ENCODE results near the gene ZNF366.
"Not testable (repeated sequence)": the region's sequence is repeated elsewhere in the genome, so short reads cannot be mapped to it uniquely, and the experiment has no call there.

The ZNF366 gene

DNA sequence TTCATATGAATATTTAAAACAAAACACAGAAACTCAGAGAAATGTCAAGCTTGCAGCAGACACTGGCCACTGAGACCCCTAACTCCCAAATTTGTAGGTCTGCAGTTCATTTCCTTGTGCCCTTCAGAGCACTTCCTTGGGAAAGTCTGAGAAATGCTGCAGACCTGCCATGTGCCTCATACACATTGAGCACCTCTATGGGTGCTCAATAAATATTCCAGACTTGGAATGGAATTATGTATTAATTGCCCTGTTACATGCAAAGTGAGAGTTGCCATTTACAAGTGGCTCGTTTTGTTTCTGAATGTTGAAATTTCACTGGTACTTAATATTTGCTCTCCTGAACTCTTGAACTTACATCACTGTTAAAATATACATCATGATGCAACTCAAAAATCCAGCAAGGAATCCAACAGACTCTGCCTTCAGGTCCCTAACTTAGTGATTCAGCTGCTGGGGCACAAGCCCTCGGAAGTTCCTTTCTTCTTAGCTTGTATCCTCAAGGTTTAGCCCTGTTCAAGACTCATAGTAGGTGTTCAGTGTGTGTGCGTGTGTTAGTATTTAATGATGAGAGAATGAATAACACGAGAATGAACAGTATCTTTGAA lies 96.4 kb downstream of the ZNF366 start:
- no peak for FAIRE-seq
- no peak for DNase-seq (ENCODE audit: insufficient read length, low spot score)
- TF ChIP-seq POLR2AphosphoS5 (IDR thresholded peaks at IDR 0.05; ENCODE audit: low read depth, low read length) (no peak), SPI1 (IDR thresholded peaks at IDR 0.05; ENCODE audit: low read depth, low read length) (no peak), TAF1 (IDR thresholded peaks at IDR 0.05; ENCODE audit: low read depth, low read length) (no peak), PAX5 (IDR thresholded peaks at IDR 0.05; ENCODE audit: insufficient read depth, low read length, severe bottlenecking) (no peak), POU2F2 (IDR thresholded peaks at IDR 0.05; ENCODE audit: low read depth, low read length) (no peak), POLR2A (IDR thresholded peaks at IDR 0.05; ENCODE audit: low read depth, low read length) (no peak)

DNA sequence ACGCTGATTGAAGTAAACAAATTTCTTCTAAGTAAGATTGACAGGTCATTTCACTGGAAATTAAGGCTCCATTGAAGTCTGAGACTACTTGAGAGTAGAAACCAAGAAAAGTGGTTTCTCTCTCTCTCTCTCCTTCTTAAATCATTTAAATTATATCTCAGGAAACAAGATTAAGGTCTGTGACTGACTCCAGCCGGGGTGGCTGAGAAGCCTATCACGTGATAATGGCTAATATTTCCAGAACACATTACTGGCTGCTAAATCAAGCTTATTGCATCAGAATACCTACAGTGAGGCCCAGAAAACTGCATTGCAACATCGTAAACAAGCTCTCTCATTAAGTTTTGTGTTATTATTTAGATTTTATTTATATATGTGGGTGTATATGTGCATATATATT lies 98.6 kb downstream of the ZNF366 start:
- no peak for TF ChIP-seq POLR2A (IDR thresholded peaks at IDR 0.05; ENCODE audit: low read depth, low read length)
- TF ChIP-seq POU2F2 (IDR thresholded peaks at IDR 0.05; ENCODE audit: low read depth, low read length) = no peak
- TF ChIP-seq SPI1 (IDR thresholded peaks at IDR 0.05; ENCODE audit: low read depth, low read length) = no peak
- TF ChIP-seq POLR2AphosphoS5 (IDR thresholded peaks at IDR 0.05; ENCODE audit: low read depth, low read length) = no peak
- TF ChIP-seq PAX5 (IDR thresholded peaks at IDR 0.05; ENCODE audit: insufficient read depth, low read length, severe bottlenecking) = no peak
- no peak for TF ChIP-seq TAF1 (IDR thresholded peaks at IDR 0.05; ENCODE audit: low read depth, low read length)
- DNase-seq (ENCODE audit: insufficient read length, low spot score) (no peak), FAIRE-seq (no peak)

DNA sequence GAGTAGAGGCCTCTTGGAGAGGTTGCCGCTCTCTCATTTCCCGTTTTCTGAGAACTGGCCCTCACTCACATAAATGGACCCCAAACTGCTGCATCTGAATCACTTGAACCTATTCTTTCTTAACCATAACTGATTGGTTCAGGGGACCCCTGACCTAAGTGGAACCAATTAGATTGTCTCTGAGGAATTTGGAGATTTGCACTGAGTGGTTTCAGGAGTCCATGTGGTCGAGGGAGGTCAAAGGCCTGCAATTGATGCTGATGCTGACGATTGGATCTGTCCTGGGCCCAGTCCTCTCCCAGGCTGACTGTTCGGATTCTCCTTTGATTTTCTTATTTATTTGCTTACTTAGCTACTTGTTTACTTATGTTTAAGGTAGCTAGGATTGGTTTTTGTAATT lies 99.1 kb downstream of the ZNF366 start:
- TF ChIP-seq POLR2AphosphoS5 (IDR thresholded peaks at IDR 0.05; ENCODE audit: low read depth, low read length) = no peak
- TF ChIP-seq POLR2A (IDR thresholded peaks at IDR 0.05; ENCODE audit: low read depth, low read length) = no peak
- no peak for TF ChIP-seq POU2F2 (IDR thresholded peaks at IDR 0.05; ENCODE audit: low read depth, low read length)
- TF ChIP-seq TAF1 (IDR thresholded peaks at IDR 0.05; ENCODE audit: low read depth, low read length) = no peak
- TF ChIP-seq PAX5 (IDR thresholded peaks at IDR 0.05; ENCODE audit: insufficient read depth, low read length, severe bottlenecking) = no peak
- no peak for TF ChIP-seq SPI1 (IDR thresholded peaks at IDR 0.05; ENCODE audit: low read depth, low read length)
- DNase-seq (ENCODE audit: insufficient read length, low spot score) = no peak
- FAIRE-seq = no peak

DNA sequence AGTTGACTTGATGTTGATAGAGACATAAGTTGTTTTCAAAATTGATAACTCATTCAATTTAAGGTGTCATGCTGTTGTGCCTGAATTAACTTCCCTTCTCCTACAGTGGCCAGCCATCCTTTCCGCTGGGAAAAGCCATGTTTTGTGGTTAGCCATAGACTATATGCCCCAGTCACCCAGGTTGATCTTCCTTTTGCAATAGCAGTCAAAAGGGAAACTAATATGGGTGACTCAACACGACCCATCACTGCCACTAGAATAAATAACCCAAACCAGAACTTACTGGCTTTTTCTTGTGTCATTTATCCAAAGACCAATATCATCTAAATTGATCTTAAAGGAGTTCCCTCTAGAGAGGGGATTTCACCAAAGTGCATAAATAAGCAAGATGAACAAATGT lies 99.7 kb downstream of the ZNF366 start:
- DNase-seq (ENCODE audit: insufficient read length, low spot score) (no peak), FAIRE-seq (no peak)
- no peak for TF ChIP-seq POLR2A (IDR thresholded peaks at IDR 0.05; ENCODE audit: low read depth, low read length)

DNA sequence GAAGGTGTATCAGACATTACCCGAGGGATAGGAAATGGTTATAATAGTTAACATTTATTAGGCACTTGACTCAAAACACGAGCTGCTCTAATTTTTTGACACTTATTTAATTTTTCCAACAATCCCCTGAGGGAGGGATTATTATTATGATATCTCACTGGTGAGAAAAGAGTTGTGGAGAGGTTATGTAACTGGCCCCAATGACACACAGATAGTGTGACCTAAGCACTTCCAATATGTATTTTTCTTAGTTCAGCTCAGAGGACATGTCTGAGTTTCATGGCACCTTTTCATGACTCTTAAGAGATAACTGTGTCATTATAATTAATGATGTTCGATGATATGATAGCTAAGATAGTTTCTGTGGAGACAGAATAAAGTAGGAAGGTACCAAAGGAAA lies 100.1 kb downstream of the ZNF366 start:
- TF ChIP-seq POU2F2 (IDR thresholded peaks at IDR 0.05; ENCODE audit: low read depth, low read length) (no peak), POLR2A (IDR thresholded peaks at IDR 0.05; ENCODE audit: low read depth, low read length) (no peak), POLR2AphosphoS5 (IDR thresholded peaks at IDR 0.05; ENCODE audit: low read depth, low read length) (no peak), PAX5 (IDR thresholded peaks at IDR 0.05; ENCODE audit: insufficient read depth, low read length, severe bottlenecking) (no peak), SPI1 (IDR thresholded peaks at IDR 0.05; ENCODE audit: low read depth, low read length) (no peak), TAF1 (IDR thresholded peaks at IDR 0.05; ENCODE audit: low read depth, low read length) (no peak)
- FAIRE-seq = no peak
- no peak for DNase-seq (ENCODE audit: insufficient read length, low spot score)

DNA sequence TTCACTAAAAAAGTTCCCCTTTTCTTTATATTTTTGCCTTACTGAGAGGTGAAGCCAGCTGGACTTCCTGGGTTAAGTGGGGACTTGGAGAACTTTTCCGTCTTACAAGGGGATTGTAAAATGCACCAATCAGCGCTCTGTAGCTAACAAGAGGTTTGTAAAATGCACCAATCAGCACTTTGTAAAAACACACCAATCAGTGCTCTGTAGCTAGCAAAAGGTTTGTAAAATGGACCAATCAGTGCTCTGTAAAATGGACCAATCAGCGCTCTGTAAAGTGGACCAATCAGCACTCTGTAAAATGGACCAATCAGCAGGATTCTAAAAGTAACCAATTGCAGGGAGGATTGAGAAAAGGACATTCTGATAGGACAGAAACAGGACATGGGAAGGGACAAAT lies 102.4 kb downstream of the ZNF366 start:
- FAIRE-seq; DNase-seq (ENCODE audit: insufficient read length, low spot score): not testable (repeated sequence)

DNA sequence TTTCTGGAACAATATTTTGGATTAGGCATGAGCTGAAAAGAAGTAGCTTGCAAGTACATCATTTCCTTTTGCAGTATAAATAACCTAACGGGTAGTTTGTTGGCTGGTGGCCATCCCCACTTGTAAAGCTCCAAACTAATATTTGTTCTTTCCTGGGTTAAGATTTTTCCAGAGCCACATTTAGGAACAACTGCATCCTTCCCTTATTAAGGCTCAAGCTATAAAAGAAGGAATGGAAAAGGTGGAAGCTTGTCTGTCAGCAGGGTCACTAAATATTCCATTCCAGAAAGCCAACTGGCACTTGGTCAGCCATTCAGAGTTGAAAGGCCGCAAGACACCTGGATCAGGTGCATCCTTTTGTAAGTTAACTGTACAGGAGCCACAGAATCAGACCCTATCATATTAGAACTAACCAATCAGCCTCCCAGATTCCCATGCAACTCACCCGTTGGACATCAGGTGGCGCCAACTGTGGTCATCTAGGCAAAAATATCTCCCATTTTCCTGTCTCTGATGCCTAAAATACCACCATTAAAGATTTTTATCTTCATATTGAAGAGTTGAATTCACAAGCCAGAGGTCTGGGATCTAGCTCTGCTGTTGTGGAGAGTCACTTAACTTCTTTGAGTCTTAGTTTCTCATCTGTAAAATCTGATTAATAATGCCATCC lies 104.1 kb downstream of the ZNF366 start:
- no peak for TF ChIP-seq SPI1 (IDR thresholded peaks at IDR 0.05; ENCODE audit: low read depth, low read length)
- no peak for TF ChIP-seq POLR2A (IDR thresholded peaks at IDR 0.05; ENCODE audit: low read depth, low read length)
- no peak for TF ChIP-seq POLR2AphosphoS5 (IDR thresholded peaks at IDR 0.05; ENCODE audit: low read depth, low read length)
- no peak for TF ChIP-seq POU2F2 (IDR thresholded peaks at IDR 0.05; ENCODE audit: low read depth, low read length)
- TF ChIP-seq PAX5 (IDR thresholded peaks at IDR 0.05; ENCODE audit: insufficient read depth, low read length, severe bottlenecking) = no peak
- TF ChIP-seq TAF1 (IDR thresholded peaks at IDR 0.05; ENCODE audit: low read depth, low read length) = no peak
- DNase-seq (ENCODE audit: insufficient read length, low spot score) = no peak
- FAIRE-seq = no peak

DNA sequence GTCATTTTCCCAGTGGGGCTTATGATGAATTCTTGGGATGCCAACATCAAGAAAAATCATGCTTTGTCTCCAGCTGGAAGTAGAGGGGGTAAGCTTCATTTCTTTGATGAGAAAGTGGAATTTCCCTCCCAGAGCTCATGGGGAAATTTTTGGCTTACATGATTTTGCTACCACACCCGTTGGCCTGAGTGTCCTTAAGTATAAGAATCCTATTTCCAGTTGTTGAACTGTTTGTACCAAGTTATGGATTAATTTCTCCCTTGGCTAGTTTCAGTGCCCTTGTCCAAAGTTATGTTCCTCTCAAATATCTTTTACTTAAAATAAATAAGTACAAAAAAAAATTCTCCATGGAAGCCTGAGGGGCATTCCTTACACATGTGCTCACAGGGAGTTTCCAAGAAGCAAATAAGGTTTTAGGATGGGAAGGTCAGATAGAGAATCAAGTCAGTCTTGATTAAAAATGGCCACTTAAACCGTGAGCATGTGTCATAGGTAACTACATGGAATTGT lies 104.8 kb downstream of the ZNF366 start:
- DNase-seq (ENCODE audit: insufficient read length, low spot score) (no peak), FAIRE-seq (no peak)

DNA sequence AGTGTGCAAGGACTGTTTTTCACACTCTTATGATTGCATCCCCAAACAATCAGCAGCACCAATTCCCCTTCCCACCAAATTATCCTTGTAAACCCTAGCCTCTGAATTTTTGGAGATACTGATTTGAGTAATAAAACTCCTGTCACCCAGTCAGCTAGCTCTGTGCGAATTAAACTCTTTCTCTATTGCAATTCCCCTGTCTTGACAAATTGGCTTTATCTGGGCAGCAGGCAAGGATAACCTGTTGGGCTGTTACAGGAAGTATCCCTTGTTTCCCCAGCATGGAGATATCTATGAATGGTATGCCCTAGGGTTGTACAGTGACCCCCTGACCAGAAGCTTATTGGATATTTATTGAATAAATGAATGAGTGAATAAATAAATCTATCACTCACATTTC lies 106.3 kb downstream of the ZNF366 start:
- FAIRE-seq = no peak
- DNase-seq (ENCODE audit: insufficient read length, low spot score) = no peak
- TF ChIP-seq SPI1 (IDR thresholded peaks at IDR 0.05; ENCODE audit: low read depth, low read length) (no peak), POLR2A (IDR thresholded peaks at IDR 0.05; ENCODE audit: low read depth, low read length) (no peak), POU2F2 (IDR thresholded peaks at IDR 0.05; ENCODE audit: low read depth, low read length) (no peak), TAF1 (IDR thresholded peaks at IDR 0.05; ENCODE audit: low read depth, low read length) (no peak), PAX5 (IDR thresholded peaks at IDR 0.05; ENCODE audit: insufficient read depth, low read length, severe bottlenecking) (no peak), POLR2AphosphoS5 (IDR thresholded peaks at IDR 0.05; ENCODE audit: low read depth, low read length) (no peak)

More for the DNA sequence above, 104.8 kb downstream of the ZNF366 start:
- TF ChIP-seq SPI1 (IDR thresholded peaks at IDR 0.05; ENCODE audit: low read depth, low read length) (no peak), POLR2A (IDR thresholded peaks at IDR 0.05; ENCODE audit: low read depth, low read length) (no peak), POLR2AphosphoS5 (IDR thresholded peaks at IDR 0.05; ENCODE audit: low read depth, low read length) (no peak), POU2F2 (IDR thresholded peaks at IDR 0.05; ENCODE audit: low read depth, low read length) (no peak), TAF1 (IDR thresholded peaks at IDR 0.05; ENCODE audit: low read depth, low read length) (no peak), PAX5 (IDR thresholded peaks at IDR 0.05; ENCODE audit: insufficient read depth, low read length, severe bottlenecking) (no peak)

DNA sequence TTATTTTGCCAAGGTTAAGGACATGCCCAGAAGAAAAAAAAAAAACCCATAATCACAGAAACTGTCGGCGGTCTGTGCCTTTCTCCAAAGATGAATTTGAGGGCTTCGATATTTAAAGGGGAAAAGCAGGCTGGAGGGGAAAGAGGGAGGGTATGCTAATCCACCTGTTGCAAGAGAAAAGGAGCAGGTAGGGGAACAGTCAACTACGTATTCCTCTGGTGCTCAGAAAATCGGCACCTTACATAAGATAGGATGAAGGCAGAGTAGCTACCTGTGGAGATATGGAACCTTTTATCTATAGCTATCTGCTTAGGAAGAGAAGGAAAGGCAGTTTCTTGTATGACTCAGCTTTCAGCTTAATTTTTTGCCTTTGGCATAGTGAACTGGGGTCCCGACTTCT lies 109.4 kb downstream of the ZNF366 start:
- no peak for DNase-seq (ENCODE audit: insufficient read length, low spot score)
- FAIRE-seq = no peak
- TF ChIP-seq POLR2A (IDR thresholded peaks at IDR 0.05; ENCODE audit: low read depth, low read length) = no peak
- TF ChIP-seq POU2F2 (IDR thresholded peaks at IDR 0.05; ENCODE audit: low read depth, low read length) = no peak
- no peak for TF ChIP-seq POLR2AphosphoS5 (IDR thresholded peaks at IDR 0.05; ENCODE audit: low read depth, low read length)
- no peak for TF ChIP-seq TAF1 (IDR thresholded peaks at IDR 0.05; ENCODE audit: low read depth, low read length)
- TF ChIP-seq PAX5 (IDR thresholded peaks at IDR 0.05; ENCODE audit: insufficient read depth, low read length, severe bottlenecking) = no peak
- TF ChIP-seq SPI1 (IDR thresholded peaks at IDR 0.05; ENCODE audit: low read depth, low read length) = no peak
